Vagina (tissue), 2 donors: ENCODE measurements around the gene ARFRP1.

Experiments used
- POLR2A ChIP-seq, 2 donors: fragments of 450-650 bp; IDR thresholded peaks; one replicate each; pipeline ENCODE4 v1.6.1; 2017; ENCODE audit warnings: antibody characterized with exemption in 2 of 2, mild to moderate bottlenecking in 2 of 2, moderate library complexity in 2 of 2
- POLR2AphosphoS5 ChIP-seq, 2 donors: sonication (generic); formaldehyde crosslinking; IDR thresholded peaks; one replicate each; pipeline ENCODE4 v1.9.0; 2017; ENCODE audit warnings: antibody characterized with exemption in 2 of 2, mild to moderate bottlenecking in 2 of 2, low read depth in 1 of 2; ENCODE audit not compliant: insufficient read depth in 1 of 2
- TF ChIP-seq, protein P1 (sequence below), 3 experiments: fragments of 450-650 bp in 2 of 3; fragments of 200-600 bp in 1 of 3; sonication (generic) in 1 of 3; IDR thresholded peaks; one replicate each; pipeline ENCODE4 v1.5.1; 2017 to 2019; ENCODE audit warnings: antibody characterized with exemption in 3 of 3, mild to moderate bottlenecking in 2 of 3, moderate library complexity in 2 of 3

DNA sequence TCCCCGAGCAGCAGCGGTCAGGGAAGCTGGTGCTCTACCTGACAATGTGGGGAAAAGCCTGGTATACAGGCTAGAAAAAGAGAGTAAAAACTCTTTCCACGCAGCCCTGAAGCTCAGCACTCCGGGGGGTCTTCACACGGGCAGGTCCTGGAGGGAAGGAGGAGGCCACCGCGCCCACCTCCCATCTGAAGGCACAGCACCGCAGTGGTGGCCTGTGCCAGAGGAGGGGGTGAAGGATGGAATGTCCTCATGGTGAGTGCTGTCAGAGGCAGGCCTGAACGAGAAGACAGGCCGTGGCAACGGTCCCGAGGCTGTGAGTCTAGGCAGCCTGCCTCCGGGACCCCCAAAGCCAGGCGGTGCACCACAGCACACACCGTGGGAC lies 37.6 kb upstream of the ARFRP1 start:
- TF ChIP-seq, protein P1, sequence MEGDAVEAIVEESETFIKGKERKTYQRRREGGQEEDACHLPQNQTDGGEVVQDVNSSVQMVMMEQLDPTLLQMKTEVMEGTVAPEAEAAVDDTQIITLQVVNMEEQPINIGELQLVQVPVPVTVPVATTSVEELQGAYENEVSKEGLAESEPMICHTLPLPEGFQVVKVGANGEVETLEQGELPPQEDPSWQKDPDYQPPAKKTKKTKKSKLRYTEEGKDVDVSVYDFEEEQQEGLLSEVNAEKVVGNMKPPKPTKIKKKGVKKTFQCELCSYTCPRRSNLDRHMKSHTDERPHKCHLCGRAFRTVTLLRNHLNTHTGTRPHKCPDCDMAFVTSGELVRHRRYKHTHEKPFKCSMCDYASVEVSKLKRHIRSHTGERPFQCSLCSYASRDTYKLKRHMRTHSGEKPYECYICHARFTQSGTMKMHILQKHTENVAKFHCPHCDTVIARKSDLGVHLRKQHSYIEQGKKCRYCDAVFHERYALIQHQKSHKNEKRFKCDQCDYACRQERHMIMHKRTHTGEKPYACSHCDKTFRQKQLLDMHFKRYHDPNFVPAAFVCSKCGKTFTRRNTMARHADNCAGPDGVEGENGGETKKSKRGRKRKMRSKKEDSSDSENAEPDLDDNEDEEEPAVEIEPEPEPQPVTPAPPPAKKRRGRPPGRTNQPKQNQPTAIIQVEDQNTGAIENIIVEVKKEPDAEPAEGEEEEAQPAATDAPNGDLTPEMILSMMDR (IDR thresholded peaks at IDR 0.05) = no peak
- no peak for TF ChIP-seq POLR2A (IDR thresholded peaks at IDR 0.05)
- no peak for TF ChIP-seq POLR2AphosphoS5 (IDR thresholded peaks at IDR 0.05; ENCODE audit: insufficient read depth in 1 of 2, low read depth in 1 of 2)
